AG04450 (cell line): ENCODE data around the gene NPAS3. TPM values are rescaled to one million over a fixed set of nuclear protein-coding genes. Genes with fewer than 3 reads are reported as not detected.

Experiments used
- CTCF ChIA-PET: fragments of 300-600, 350-600 bp; formaldehyde crosslinking; extraction: SDS; loops from one replicate; lab custom pipeline; 2022; ENCODE audit warnings: antibody characterized with exemption, inconsistent platforms; lab: Charles Lee
- POLR2A ChIA-PET: fragments of 350-600 bp; formaldehyde crosslinking; extraction: SDS; loops from one replicate; lab custom pipeline; 2021; ENCODE audit warnings: antibody characterized with exemption, inconsistent platforms; lab: Yijun Ruan, JAX
- DNase-seq: peaks from one replicate; pipeline ENCODE4 v3.0.0-alpha.2; 2011; ENCODE audit warnings: low read depth, low spot score
- H3K27ac ChIP-seq: one replicate; pipeline ENCODE4 v1.5.1; 2012; ENCODE audit warnings: low read depth, low read length, control low read depth
- H3K27me3 ChIP-seq: one replicate; pipeline ENCODE4 v1.6.0; 2012; ENCODE audit warnings: low read length; ENCODE audit not compliant: control insufficient read depth, insufficient read depth
- H3K4me3 ChIP-seq: 2 replicates; pipeline ENCODE4 v1.5.1; 2011; ENCODE audit warnings: mild to moderate bottlenecking, low read depth, low read length, control low read depth
- H3K9me3 ChIP-seq: 2 replicates; pipeline ENCODE4 v1.5.1; 2012; ENCODE audit warnings: low read length; ENCODE audit not compliant: control insufficient read depth, insufficient read depth
- CTCF ChIP-seq: IDR thresholded peaks from 2 replicates; pipeline ENCODE4 v1.5.1; 2011; ENCODE audit warnings: low read depth, low read length, control low read depth, inconsistent platforms
- polyA plus RNA-seq: library from polyadenylated mRNA; depleted of rRNA; stranded (reverse); fragments of >200 nt; gene quantifications from 2 replicates; pipeline ENCODE4 v1.2.3, GENCODE V29; 2011

Gene NPAS3
- polyA plus RNA-seq, 1 experiment = not detected

DNA sequence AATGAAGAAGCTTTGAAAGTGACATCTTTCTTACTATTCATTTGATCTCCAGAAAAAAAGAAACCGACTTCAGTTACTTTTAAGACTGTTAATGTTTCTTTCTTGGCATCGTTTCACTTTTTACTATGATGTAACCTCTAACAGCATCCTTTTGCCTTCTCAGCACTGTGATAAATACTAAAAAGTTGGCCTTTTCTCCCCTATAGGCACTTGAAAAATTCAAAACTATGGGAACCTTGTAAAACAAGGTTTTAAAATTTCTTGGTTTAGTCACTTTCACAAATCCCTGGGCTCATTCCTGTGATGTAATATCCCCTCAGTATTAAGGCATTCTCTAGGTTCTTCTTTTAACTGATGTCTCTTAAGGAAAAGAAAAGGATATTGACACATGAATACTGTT lies 730.4 kb downstream of the NPAS3 start:
- CTCF ChIA-PET = no interaction called here
- no peaks in the 10 kb centered on the region for H3K9me3 ChIP-seq
- no peak overlapping the region for H3K27ac ChIP-seq
- no peak for TF ChIP-seq CTCF
- H3K4me3 ChIP-seq = no peak overlapping the region
- no peak for DNase-seq
- POLR2A ChIA-PET = no interaction called here
- no peaks in the 10 kb centered on the region for H3K27me3 ChIP-seq

DNA sequence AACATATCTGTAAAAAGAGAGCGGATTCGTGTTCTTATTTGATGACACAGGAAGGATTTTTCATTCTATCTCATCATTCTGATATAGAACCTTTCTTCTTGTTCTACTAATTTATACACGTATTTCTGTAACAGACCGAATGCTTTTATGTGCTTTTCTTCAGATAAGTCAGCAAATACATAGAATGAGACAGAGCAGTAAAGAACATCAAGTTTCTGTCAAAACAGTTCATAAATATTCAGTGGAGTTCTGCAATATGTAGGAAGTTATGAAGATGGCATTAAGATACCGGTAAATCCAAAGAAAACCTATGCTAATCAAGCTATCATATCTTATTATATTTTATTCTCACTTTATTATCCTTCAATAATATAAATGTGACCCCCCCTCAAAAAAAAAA lies 731.6 kb downstream of the NPAS3 start:
- no peak overlapping the region for H3K27ac ChIP-seq
- no peaks in the 10 kb centered on the region for H3K27me3 ChIP-seq
- TF ChIP-seq CTCF = no peak
- ChIA-PET CTCF (no interaction called here), POLR2A (no interaction called here)
- no peaks in the 10 kb centered on the region for H3K9me3 ChIP-seq
- H3K4me3 ChIP-seq = no peak overlapping the region
- no peak for DNase-seq

DNA sequence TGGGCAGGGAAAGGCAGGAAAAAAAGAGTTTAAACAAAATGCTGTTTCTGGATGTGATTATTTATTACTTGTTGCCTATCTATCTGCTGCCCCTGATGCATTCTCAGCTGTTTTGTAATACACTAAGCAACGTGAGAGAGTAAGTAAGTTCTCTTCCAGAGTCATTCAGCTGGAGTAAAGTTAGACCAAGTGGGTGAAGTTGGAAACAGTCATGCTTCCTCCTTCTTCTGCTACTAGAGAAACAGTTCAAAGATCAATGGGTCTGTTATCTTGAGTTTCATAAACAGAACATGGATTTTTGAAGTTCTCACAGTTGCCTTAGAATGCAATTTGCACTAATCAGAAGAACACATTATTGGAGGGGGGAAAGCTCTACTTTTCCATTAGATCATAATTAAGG lies 732.9 kb downstream of the NPAS3 start:
- DNase-seq = no peak
- no peaks in the 10 kb centered on the region for H3K27me3 ChIP-seq
- no peak overlapping the region for H3K4me3 ChIP-seq
- POLR2A ChIA-PET = no interaction called here
- no peak for TF ChIP-seq CTCF
- no peak overlapping the region for H3K27ac ChIP-seq
- H3K9me3 ChIP-seq = no peaks in the 10 kb centered on the region
- CTCF ChIA-PET = no interaction called here

GRCh38 chr14:33674927-33675326 lies 736.2 kb downstream of the NPAS3 start:
- ChIA-PET CTCF (interaction anchor here (2.2 kb wide), 1 partner anchor 118 kb away, joined by 9 read pairs; no protein-coding TSS in a partner anchor), POLR2A (no interaction called here)
- no peak overlapping the region for H3K27ac ChIP-seq
- no peak for DNase-seq
- no peaks in the 10 kb centered on the region for H3K27me3 ChIP-seq
- TF ChIP-seq CTCF = no peak
- H3K9me3 ChIP-seq = no peaks in the 10 kb centered on the region
- H3K4me3 ChIP-seq = no peak overlapping the region

- Histone ChIP-seq H3K4me3 (no peak overlapping the region), H3K9me3 (no peaks in the 10 kb centered on the region), H3K27me3 (no peaks in the 10 kb centered on the region), H3K27ac (no peak overlapping the region)
- ChIA-PET POLR2A (no interaction called here), CTCF (interaction anchor here (0.6 to 2.2 kb wide), 2 partner anchors 117 to 444 kb away, joined by 3 to 9 read pairs; no protein-coding TSS in a partner anchor)
- no peak for DNase-seq
- no peak for TF ChIP-seq CTCF
Observed at GRCh38 chr14:33675415-33676130, 736.9 kb downstream of the NPAS3 start.
